GM10248 (cell line): ENCODE data around the gene KCNN1.
"Not testable (repeated sequence)": the region's sequence is repeated elsewhere in the genome, so short reads cannot be mapped to it uniquely, and the experiment has no call there.

Experiments used
- CTCF ChIA-PET: fragments of 300-600 bp; sonication (Branson Sonifier 250); formaldehyde crosslinking; extraction: SDS; loops from one replicate; lab custom pipeline; 2021; ENCODE audit warnings: antibody characterized with exemption; lab: Yijun Ruan, JAX
- POLR2A ChIA-PET: fragments of 350-650 bp; sonication (Branson Sonifier 250); formaldehyde crosslinking; extraction: SDS; loops from one replicate; lab custom pipeline; 2020; ENCODE audit warnings: antibody characterized with exemption; lab: Yijun Ruan, JAX
- DNase-seq: peaks from one replicate; pipeline ENCODE4 v3.0.0; 2012; ENCODE audit errors: extremely low spot score
- TF ChIP-seq, protein P1 (sequence below): IDR thresholded peaks from 2 replicates; pipeline ENCODE4 v1.5.1; 2012; ENCODE audit warnings: mild to moderate bottlenecking, low read depth; ENCODE audit errors: extremely low read depth, missing control alignments, control extremely low read depth

KCNN1 gene

DNA sequence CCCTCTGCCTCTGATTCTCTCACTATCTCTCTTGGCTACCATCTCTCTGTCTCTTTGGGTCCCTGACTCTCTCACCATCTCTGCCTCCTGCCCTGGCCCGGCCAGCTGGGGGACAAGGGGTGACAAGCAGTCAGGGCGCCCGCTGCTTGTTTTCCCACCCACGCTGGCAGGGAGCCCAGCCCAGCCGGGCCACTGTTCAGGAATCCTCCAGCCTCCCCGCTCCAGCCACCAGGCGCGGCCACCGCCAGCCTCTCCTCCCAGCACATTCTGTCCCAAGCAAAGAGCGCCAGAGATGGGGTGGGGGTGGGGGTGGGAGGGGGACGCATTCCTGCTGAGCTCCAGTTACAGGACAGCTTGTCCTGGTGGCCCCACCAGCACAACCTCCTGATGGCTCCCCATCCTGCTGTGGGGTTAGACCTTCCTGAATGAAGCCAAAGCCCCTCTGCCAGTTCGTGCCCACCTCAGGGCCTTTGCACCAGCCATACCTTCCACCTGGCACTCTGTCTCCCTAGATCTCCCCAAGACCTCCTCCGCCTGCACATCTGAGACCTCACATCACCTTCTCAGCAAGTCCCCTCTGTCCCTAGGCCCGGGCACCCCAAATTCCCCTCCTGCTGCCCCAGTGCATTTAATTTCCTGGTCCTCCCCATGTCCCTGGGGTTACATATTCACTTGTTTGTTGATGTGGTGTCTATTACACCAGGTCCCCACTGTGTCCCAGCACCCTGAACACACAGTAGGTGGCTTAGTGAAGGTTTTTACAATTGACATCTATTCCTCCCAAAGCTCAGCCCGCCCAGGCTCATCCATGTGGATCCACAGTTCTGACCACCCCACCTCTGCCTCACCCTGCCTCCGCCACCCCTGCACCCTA, 53.5 kb downstream of the KCNN1 start:
- peak; percentile 14 for DNase-seq
- ChIA-PET CTCF (interaction anchor here (1.4 to 1.6 kb wide), 3 partner anchors 13 to 38 kb away, joined by 3 to 5 read pairs (median 4); partner anchors contain the start of gene ARRDC2), POLR2A (no interaction called here)
- TF ChIP-seq, protein P1, sequence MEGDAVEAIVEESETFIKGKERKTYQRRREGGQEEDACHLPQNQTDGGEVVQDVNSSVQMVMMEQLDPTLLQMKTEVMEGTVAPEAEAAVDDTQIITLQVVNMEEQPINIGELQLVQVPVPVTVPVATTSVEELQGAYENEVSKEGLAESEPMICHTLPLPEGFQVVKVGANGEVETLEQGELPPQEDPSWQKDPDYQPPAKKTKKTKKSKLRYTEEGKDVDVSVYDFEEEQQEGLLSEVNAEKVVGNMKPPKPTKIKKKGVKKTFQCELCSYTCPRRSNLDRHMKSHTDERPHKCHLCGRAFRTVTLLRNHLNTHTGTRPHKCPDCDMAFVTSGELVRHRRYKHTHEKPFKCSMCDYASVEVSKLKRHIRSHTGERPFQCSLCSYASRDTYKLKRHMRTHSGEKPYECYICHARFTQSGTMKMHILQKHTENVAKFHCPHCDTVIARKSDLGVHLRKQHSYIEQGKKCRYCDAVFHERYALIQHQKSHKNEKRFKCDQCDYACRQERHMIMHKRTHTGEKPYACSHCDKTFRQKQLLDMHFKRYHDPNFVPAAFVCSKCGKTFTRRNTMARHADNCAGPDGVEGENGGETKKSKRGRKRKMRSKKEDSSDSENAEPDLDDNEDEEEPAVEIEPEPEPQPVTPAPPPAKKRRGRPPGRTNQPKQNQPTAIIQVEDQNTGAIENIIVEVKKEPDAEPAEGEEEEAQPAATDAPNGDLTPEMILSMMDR, result no peak

DNA sequence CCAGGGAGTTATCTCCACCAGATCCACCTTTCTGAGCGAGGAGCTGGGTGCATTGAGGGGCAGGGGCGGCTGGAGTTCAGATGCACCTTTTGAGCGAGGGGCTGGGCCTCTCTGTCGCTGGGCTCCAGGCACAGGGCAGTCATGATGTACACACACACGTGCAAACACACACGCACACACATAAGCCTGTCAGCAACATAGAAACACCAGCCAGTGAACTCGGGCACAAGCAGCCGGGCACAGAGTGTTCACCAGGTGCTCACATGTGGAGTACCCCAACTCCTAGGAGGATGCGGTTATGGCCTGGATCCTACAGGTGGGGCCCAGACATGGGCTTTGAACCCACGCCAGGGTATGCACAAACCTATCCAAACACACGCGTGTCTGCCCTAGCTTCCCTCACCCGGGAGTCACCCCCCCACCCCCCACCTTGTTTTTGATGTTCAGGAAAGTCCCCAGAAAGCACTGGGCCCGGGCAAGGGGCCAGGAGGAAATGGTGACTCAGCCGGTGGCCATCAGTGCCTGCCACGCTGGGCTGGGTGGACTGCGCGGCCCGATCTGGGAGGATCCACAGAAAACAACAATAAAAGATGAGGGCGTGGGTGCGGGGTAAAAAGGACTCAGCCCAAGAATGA, 54.3 kb downstream of the KCNN1 start:
- DNase-seq, result peak; percentile 40
- ChIA-PET CTCF (interaction anchor here (1.4 to 1.6 kb wide), 3 partner anchors 13 to 38 kb away, joined by 3 to 5 read pairs (median 4); partner anchors contain the start of gene ARRDC2), POLR2A (no interaction called here)
- TF ChIP-seq, protein P1, result no peak

DNA sequence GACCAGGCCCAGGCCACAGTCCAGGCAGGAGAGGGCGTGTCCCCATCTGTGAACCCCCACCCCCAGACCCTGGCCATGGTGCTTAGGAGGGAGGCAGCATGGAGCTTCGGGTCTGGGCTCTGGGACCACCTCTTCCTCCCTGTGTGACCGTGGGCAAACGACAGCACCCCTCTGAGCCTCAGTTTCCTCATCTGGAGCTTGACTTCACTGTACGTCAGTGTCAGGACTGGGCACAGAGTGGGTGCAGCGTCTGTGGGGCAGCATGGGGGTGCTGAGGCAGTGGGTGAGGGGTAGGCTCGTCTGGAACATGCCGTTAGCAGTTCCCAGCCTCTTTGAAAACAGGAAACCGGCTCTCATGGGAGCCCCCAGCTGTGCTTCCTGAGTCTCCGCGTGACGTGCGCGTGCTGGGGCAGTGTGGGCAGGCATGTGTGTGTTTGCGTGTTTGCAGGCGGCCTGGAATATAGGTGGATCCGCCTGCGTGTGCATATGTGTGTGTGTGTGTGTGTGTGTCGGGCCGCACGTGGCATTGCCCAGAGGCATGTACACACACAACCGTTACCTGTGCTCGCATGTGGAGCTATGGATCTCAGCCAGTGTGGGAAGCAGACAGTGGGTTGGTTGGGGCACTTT, 56.8 kb downstream of the KCNN1 start:
- peak; percentile 28 for DNase-seq
- ChIA-PET CTCF (interaction anchor here (0.6 to 2.2 kb wide), 7 partner anchors 11 to 86 kb away, joined by 3 to 5 read pairs (median 4); no protein-coding TSS in a partner anchor), POLR2A (interaction anchor here (2.2 kb wide), 1 partner anchor 21 kb away, joined by 6 read pairs; no protein-coding TSS in a partner anchor)
- TF ChIP-seq, protein P1, result no peak

DNA sequence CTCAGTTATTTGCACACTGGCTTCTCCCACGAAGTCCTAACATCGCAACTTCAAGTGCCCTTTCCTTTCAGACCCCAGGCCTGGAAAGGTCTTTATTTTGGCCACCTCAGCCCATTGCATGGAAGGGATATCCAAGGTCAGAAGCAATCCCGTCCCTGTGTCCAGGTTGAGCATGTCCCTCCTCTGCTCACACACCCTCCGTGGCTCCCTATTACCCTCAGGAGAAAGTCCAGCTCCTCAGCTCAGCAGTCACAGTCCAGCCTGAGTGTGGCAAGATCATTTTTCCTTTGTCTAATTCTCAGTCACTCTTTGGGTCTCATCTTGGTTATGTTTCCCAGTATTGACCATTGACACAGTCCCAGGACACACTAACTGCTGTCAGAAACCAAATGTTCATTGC, 60.2 kb downstream of the KCNN1 start:
- DNase-seq, result no peak
- CTCF ChIA-PET, result interaction anchor here (1.6 kb wide), 1 partner anchor 32 kb away, joined by 3 read pairs; no protein-coding TSS in a partner anchor
- POLR2A ChIA-PET, result no interaction called here
- TF ChIP-seq, protein P1, result no peak

DNA sequence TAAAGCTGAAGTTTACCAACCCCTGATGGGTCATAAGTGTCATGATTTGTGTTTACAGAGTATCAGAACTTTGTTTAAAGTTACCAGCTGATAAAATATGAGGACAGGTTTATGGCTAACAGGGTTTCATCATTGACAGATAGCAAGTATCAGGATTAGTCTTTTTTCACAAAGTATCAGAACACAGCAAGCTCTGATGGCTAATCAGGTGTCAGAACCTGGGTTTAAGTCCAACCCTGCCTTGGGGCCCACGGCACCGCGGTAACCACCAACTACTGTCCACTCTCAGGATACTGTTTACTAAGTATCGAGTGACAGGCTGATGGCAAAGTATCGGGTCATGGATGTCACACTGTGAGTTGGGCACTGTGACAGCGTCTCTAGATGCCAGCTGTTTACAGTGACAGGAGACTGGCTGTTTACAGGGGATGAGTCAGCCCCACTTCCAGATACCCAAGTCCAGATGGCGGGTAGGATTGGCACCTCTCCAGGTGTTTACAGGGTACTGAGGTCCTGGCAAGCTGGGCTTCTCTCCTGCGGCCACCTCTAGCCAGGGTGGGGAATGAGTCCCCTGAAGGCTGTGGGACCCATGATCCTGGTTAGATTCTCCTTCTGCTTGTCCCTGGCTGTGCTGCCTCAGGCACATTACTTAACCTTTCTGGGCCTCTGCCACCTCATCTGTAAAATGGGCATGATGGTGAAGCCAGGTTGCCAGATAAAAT, 62.9 kb downstream of the KCNN1 start:
- POLR2A ChIA-PET, result no interaction called here
- no peak for DNase-seq
- CTCF ChIA-PET, result interaction anchor here (1.1 to 1.9 kb wide), 2 partner anchors 10 to 13 kb away, joined by 3 to 4 read pairs; no protein-coding TSS in a partner anchor
- TF ChIP-seq, protein P1, result no peak

DNA sequence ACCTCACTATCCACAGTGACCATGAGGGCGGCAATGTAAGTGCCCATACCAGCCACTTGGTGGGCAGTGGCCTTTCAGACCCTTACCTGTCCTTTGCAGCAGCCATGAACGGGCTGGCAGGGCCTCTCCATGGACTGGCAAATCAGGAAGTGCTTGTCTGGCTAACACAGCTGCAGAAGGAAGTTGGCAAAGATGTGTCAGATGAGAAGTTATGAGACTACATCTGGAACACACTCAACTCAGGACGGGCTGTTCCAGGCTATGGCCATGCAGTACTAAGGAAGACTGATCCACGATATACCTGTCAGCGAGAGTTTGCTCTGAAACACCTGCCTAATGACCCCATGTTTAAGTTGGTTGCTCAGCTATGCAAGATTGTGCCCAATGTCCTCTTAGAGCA, 64.5 kb downstream of the KCNN1 start:
- DNase-seq, result not testable (repeated sequence)
- POLR2A ChIA-PET, result interaction anchor here (0.6 kb wide), 1 partner anchor 36 kb away, joined by 8 read pairs; no protein-coding TSS in a partner anchor
- CTCF ChIA-PET, result interaction anchor here (1.6 kb wide), 1 partner anchor 28 kb away, joined by 4 read pairs; no protein-coding TSS in a partner anchor

DNA sequence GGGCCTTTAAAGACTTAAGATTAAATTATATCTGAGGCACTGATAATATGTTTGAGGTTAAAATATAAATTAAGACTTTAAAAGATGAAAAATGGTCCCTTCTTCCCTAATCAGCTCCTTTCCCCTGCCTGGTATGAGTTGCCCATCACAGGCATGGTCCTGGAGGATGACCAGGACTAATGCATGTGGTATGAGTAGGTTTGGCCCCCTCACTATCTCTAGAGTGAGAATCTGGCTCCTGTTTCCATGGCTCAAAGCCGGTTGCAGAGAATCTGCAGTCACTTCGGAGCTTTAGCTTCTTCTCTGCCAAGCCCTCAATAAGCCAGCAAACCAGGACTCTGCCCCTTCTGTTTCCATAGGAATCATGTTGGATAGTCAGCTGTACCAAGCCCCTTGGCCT, 65.2 kb downstream of the KCNN1 start:
- CTCF ChIA-PET, result interaction anchor here (1.6 kb wide), 1 partner anchor 27 kb away, joined by 4 read pairs; no protein-coding TSS in a partner anchor
- DNase-seq, POLR2A ChIA-PET: not testable (repeated sequence)
